HG02938 (cell line): Measurements from ENCODE around the gene FAF2.

Experiments
- ATAC-seq: cut with Tn5 transposase; IDR thresholded peaks from one replicate; pipeline ENCODE4 v1.9.1; 2021; ENCODE audit warnings: mild to moderate bottlenecking, moderate library complexity; ENCODE audit not compliant: unreplicated experiment

FAF2 gene

DNA sequence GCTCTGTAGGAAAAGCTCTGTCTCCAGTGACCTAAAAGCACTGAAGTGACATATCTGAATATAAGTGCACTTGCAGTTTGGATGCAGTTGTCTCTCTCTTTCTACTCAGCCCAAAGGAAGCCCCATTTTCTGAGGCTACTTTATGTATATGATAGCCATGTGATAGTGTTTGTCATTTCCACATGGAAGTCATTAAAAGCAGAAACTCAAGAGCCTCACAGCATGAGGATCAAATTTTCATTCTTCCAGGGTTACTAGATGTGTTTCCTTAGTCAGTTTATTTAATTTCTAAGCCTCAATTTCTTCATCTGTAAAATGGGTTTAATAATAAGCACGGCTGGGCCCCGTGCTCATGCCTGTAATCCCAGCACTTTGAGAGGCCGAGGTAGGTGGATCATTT, 52.3 kb downstream of the FAF2 start:
- no peak for ATAC-seq

- no peak for ATAC-seq
These were observed 53.1 kb downstream of the FAF2 start for GRCh38 chr5:176501333-176501732.

DNA sequence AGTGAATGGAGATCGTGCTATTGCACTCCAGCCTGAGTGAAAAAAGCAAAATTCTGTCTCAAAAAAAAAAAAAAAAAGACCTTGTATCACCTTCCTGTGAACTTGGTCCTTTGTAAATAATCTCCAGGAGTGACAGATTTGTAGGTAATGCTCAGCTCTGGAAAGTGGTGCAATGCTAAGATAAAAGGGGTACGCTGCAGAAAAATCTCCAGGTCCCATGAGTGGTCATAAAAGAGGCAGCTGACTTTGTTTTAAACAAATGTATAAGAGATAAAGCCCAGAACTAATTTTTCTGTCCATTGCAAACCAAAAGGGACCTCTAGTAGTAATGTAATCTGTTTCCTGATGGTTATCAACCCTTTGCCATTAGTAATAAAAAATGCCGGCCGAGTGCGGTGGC, 55.3 kb downstream of the FAF2 start:
- ATAC-seq: no peak

DNA sequence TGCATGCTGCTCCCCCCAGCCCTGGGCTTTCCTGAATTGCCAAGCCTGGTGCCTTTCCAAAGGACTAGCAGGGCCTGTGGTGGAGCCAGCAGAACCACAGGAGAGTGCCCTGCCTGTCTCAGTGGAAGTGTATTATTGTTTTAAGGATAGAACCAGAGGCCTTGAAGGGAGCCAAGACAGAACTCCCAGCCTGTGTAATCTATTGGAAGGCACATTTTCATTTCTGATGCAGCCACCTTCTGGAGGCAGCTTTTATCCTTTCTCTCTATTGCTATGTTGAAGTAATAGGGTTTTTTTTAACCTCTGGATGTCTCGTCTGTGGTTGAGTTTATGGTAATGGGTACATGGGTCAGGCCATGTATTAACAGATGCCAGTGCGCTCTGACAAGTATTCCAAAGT, 59.7 kb downstream of the FAF2 start:
- ATAC-seq: no peak

GRCh38 chr5:176508603-176509002, 60.4 kb downstream of the FAF2 start:
- no peak for ATAC-seq

GRCh38 chr5:176513788-176514187, 65.6 kb downstream of the FAF2 start:
- no peak for ATAC-seq

DNA sequence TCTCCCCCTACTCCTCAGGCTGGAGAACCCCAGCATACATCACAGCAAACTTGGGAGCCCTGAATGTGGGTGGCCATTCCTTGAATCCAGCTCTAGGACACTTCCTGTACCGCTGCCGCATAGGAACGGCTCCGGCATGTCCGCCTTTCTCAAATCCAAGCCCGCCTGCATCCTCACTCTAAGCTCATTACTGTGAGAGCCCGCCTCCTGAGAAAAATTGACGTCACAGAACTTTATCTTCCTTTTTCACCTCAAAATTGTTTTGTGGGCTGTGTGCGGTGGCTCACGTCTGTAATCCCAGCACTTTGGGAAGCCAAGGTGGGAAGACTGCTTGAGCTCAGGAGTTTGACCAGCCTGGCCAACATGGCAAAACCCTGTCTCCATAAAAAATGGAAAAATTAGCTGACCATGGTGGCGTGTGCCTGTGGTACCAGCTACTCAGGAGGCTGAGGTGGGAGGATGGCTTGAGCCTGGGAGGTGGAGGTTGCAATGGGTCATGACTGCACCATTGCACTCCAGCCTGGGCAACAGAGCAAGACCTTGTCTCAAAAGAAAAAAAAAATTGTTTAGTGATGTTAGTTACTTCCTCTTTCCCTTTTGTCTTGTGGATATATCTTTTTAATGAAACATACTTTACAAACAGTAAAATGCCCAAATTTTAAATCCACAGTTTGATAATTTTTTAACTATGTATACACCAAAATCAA, 66.2 kb downstream of the FAF2 start:
- no peak for ATAC-seq

GRCh38 chr5:176515396-176515795, 67.2 kb downstream of the FAF2 start:
- no peak for ATAC-seq

GRCh38 chr5:176517053-176517661, 69.0 kb downstream of the FAF2 start:
- ATAC-seq: no peak

GRCh38 chr5:176519810-176520720, 71.9 kb downstream of the FAF2 start:
- no peak for ATAC-seq

DNA sequence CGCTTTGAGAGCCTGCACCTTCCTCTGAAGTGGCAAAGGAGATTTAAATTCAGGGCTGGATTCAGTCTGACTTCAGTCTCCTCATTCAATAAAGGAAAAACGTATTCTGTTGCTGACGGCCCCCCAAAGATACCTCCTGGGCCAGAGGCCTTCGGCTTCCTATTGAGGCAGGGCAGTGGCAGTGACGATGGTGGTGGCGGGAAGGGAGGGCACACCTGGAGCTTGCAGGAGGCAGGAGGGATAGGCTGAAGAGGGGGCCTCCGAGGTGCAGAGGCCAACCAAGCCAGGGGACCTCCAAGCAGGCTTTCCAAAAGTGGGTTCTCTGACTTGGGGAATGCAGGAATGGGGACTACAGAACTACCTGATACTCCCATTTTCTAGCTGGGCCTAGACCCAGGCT, 73.1 kb downstream of the FAF2 start:
- ATAC-seq: no peak

DNA sequence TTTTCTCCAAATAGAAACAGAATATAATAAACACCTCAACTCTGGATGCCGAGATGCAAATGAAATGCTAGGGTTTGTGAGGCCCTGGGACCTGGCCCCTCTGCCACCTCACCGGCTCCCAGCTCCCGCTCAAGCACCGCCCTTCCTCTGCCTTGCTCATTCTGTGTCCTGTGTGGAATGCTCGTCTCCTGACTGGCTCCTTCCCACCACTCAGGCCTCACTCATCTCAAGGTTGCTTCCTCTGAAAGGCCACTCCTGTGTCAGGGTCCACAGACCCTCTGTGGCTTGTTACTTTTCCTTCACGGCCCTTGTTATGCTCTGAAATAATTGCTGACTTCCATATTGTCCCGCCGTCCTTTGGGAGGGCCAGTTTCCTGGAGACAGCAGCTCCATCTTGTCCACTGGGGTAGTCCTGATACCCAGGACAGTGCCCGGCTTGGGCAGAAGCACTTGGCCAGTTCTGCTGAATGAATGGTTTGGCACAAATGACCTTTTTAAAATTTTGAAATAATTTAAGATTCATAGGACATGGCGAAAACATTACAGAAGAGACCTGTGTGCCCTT, 73.6 kb downstream of the FAF2 start:
- no peak for ATAC-seq

- ATAC-seq: no peak
These were observed 76.0 kb downstream of the FAF2 start for GRCh38 chr5:176524138-176524537.

DNA sequence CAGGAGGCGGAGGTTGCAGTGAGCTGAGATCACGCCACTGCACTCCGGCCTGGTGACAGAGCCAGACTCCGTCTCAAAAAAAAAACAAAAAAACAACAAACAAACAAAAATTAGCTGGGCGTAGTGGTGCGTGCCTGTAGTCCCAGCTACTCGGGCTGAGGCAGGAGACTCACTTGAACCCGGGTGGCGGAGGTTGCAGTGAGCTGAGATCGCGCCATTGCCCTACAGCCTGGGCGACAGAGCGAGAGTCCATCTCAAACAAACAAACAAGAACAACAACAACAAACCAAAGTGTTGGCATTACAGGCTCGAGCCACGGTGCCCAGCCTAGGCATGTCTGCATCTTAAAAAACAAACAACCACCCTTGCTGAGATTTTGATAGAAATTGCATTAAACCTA, 76.8 kb downstream of the FAF2 start:
- ATAC-seq: no peak

DNA sequence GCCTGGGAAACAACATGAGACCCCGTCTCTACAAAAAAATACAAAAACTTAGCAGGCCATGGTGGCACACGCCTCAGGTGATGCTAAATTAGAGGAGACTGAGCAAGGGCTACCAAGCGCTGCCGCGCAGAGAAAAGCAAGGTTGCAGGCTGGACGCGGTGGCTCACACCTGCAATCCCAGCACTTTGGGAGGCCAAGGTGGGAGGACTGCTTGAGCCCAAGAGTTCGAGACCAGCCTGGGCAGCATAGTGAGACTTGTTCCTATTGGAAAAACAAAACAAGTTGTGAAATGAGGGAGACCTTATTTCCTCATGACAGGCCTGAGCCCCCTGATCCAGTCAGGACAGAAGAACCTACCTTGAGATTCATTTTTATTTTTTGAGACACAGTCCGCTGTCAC, 77.5 kb downstream of the FAF2 start:
- ATAC-seq: no peak

DNA sequence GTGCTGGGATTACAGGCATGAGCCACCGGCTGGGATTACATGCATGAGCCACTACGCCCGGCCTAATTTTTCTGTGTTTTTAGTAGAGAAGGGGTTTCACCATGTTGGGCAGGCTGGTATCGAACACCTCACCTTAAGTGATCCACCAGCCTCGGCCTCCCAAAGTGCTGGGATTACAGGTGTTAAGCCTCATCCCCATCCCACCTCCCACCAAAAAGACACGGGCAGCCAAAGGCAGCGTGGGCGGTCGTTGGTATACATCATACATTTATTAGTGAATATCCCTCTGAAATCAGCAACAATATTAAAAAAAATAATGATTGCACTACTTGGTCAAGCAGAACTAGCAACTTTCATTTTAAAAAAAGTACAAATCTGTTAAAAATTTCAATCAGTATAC, 78.3 kb downstream of the FAF2 start:
- ATAC-seq: no peak

DNA sequence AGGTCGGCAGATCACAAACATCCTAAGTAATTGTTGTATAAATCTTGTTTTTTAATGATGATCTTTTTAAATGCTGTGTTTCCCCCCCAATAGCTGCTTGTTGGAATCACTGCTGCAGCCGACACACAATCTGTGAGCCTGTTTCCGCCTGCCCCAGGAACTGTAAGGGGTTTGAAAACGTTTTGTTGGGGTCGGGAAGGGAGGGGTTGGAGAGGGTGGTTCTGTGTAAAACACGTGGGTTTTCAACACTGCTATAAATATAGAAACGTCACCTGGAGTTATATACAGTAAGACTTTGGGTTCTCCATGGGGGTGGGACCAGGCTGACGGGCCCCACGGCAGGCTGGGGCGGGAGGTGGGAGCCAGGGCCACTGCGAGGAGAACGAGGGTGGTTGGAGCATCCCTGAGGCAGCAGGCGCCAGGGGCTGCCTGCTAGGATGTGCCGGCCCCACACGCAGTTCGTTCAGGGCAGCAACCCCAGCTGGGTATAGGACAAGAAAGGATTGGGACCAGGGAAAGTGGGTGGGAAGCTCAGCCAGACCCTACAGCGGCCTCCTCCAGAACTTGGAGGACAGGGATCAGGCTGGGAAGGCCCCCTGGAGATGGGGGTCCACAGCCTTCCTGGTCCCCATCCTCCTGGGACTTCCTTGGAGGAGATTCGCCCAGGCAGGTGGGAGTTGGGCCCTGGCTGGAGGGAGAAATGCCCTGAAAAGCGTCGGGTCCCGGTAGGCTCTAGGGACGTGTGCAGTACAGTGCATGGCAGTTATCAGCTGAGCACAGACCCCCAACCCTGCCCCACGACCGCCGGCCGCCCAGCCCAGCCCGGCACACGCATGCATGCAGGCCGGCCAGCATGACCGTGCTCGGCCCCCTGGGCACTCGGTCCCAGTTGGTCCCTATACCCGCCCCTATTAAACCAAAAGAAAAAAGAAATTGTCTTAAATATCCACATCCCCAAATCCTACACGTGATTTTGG, 79.3 kb downstream of the FAF2 start:
- ATAC-seq: no peak

DNA sequence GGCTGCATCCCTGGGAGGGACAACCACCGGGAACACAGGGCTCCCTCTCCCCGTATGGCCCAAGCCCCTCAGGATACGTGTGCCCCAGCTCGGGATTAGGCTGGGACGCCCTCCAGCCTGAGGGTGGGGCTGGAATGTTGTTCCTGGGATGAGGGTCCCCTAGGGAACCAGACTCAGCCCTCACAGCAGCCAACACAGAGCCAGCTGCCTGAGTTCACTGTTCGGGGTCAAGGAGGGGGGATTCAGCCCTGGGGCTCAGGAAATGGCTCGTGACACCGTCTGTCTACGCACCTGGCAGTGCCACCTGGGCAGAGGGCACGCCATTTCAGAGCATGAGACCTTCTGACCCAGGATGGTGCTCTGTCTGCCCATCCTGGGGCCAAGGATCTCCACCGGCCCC, 80.1 kb downstream of the FAF2 start:
- no peak for ATAC-seq

GRCh38 chr5:176528761-176529115, 80.6 kb downstream of the FAF2 start:
- no peak for ATAC-seq

GRCh38 chr5:176529116-176529740, 81.0 kb downstream of the FAF2 start:
- ATAC-seq: no peak
